ENCODE results near the gene BTLA. TPM values are rescaled to one million over a fixed set of nuclear protein-coding genes. Genes with fewer than 3 reads are reported as not detected.

BTLA gene
- total and polyA plus RNA-seq, 10 of the 15 experiments (the other 5 are each of a cell fraction or from before 2014, with no cell fraction given), result 55.4 to 134 (median 84.2) TPM

- TF ChIP-seq ZBTB11 (CRISPR knock-in tag; IDR thresholded peaks at IDR 0.05), result no peak
- TF ChIP-seq SIN3A (IDR thresholded peaks at IDR 0.05; ENCODE audit: low read depth, low read length), result no peak
- no peak for TF ChIP-seq RCOR1 (conservative IDR thresholded peaks at IDR 0.05; ENCODE audit: low read depth, low read length)
- TF ChIP-seq ZNF384 (IDR thresholded peaks at IDR 0.05; ENCODE audit: borderline replicate concordance, low read depth, low read length), result no peak
- TF ChIP-seq NFXL1 (IDR thresholded peaks at IDR 0.05; ENCODE audit: borderline replicate concordance), result no peak
- TF ChIP-seq ATF2 (IDR thresholded peaks at IDR 0.05; ENCODE audit: low read length), result peak; percentile 100
- peak; percentile 93 for TF ChIP-seq MEF2A (IDR thresholded peaks at IDR 0.05; ENCODE audit: insufficient read depth, low read depth, low read length)
- TF ChIP-seq HDGF (IDR thresholded peaks at IDR 0.05), result peak; percentile 66
- no peak for TF ChIP-seq RFX5 (IDR thresholded peaks at IDR 0.05; ENCODE audit: low read depth, low read length)
- peak; percentile 76; the same call in 1 of the 2 replicates for TF ChIP-seq BCL11A (IDR thresholded peaks at IDR 0.05; ENCODE audit: low read depth, low read length)
- no peak for TF ChIP-seq HSF1 (IDR thresholded peaks at IDR 0.05; ENCODE audit: low read depth, low read length)
- no peak for TF ChIP-seq NFYA (IDR thresholded peaks at IDR 0.05; ENCODE audit: borderline replicate concordance, low read depth, low read length)
- TF ChIP-seq DPF2 (IDR thresholded peaks at IDR 0.05), result peak; percentile 55; the same call in 1 of the 2 replicates
- TF ChIP-seq MAX (IDR thresholded peaks at IDR 0.05; ENCODE audit: low read depth, low read length), result no peak
- TF ChIP-seq MXI1 (IDR thresholded peaks at IDR 0.05; ENCODE audit: low read depth, low read length), result no peak
- TF ChIP-seq, protein P1, sequence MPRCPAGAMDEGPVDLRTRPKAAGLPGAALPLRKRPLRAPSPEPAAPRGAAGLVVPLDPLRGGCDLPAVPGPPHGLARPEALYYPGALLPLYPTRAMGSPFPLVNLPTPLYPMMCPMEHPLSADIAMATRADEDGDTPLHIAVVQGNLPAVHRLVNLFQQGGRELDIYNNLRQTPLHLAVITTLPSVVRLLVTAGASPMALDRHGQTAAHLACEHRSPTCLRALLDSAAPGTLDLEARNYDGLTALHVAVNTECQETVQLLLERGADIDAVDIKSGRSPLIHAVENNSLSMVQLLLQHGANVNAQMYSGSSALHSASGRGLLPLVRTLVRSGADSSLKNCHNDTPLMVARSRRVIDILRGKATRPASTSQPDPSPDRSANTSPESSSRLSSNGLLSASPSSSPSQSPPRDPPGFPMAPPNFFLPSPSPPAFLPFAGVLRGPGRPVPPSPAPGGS (IDR thresholded peaks at IDR 0.05; ENCODE audit: borderline replicate concordance, insufficient read depth, low read depth, low read length, poor library complexity, severe bottlenecking), result peak; percentile 97
- no peak for TF ChIP-seq TAF1 (IDR thresholded peaks at IDR 0.05; ENCODE audit: borderline replicate concordance, low read depth, low read length)
- TF ChIP-seq HDAC2 (IDR thresholded peaks at IDR 0.05), result no peak
- TF ChIP-seq ZSCAN29 (IDR thresholded peaks at IDR 0.05), result no peak; the same call in 1 of the 2 replicates
These were observed 9.4 kb downstream of the BTLA start (continued) for GRCh38 chr3:112489674-112490479.
